MG63 (cell line): ENCODE results near the gene NEU4. TPM values are rescaled to one million over a fixed set of nuclear protein-coding genes. Genes with fewer than 3 reads are reported as not detected.
"Not testable (repeated sequence)": the region's sequence is repeated elsewhere in the genome, so short reads cannot be mapped to it uniquely, and the experiment has no call there.

ENCODE experiments used
- DNase-seq: peaks from one replicate; pipeline ENCODE4 v3.0.0-alpha.2; 2020
- H3K27me3 ChIP-seq: fragments of 250-450 bp; sonication (Bioruptor Pico); 2 replicates; pipeline ENCODE4 v1.5.1; 2020; ENCODE audit warnings: mild to moderate bottlenecking, moderate library complexity
- H3K36me3 ChIP-seq: fragments of 250-450 bp; sonication (Bioruptor Pico); 2 replicates; pipeline ENCODE4 v1.5.1; 2020; ENCODE audit warnings: mild to moderate bottlenecking, moderate library complexity
- H3K4me3 ChIP-seq: fragments of 250-450 bp; sonication (Bioruptor Pico); 2 replicates; pipeline ENCODE4 v1.5.1; 2020; ENCODE audit warnings: mild to moderate bottlenecking, moderate library complexity
- H3K9me3 ChIP-seq: fragments of 250-450 bp; sonication (Bioruptor Pico); 2 replicates; pipeline ENCODE4 v1.5.1; 2020; ENCODE audit warnings: mild to moderate bottlenecking, moderate library complexity
- total RNA-seq: library from RNA; depleted of rRNA; stranded (reverse); fragments of >200 nt; shearing (Covaris generic); gene quantifications from 2 replicates; pipeline ENCODE4 v1.2.3, GENCODE V29; 2014; ENCODE audit warnings: low replicate concordance

The NEU4 gene
- total RNA-seq, 1 experiment from 2014 or later: not detected

DNA sequence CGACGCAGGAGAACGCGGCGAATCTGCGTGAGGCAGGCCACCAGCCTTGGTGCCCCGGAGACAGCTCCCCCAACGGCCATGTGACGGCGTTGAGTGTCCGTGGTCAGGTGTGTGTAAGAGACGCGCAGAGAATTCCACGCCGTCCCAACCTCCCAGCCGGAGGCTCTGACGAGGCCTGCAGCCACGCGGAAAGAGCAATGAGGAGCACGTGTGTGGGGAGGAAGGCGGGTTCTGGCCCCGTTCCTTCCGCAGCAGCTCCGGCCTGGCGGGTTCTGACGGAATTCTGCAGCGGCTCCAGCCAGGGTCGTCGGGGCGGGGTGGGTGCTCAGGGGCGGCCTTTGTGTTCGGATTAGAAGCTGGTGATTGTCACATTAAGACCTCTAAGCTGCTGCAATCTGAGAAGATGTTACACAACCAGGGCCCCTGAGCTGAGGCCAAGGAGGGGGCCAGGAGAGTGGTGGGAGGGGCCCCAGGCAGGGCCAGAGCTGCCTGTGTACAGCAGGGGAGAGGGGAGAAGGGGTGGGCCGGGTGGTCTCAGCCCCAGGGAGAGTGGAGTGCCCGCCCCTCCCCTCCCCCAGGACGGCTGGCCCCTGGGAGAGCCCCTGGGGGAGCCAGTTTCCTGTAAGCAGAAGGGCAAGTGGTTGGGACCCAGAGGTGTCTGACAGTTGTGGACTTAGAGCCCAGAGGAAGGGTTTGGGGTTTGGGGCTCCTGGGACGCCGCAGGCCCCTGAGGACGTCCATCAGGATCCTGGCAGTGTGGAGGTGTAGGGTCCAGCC is 37.5 kb upstream of the NEU4 start:
- Histone ChIP-seq H3K4me3 (no peak overlapping the region), H3K9me3 (no peaks in the 10 kb centered on the region), H3K27me3 (no peaks in the 10 kb centered on the region), H3K36me3 (no peaks in the 10 kb centered on the region)
- no peak for DNase-seq

DNA sequence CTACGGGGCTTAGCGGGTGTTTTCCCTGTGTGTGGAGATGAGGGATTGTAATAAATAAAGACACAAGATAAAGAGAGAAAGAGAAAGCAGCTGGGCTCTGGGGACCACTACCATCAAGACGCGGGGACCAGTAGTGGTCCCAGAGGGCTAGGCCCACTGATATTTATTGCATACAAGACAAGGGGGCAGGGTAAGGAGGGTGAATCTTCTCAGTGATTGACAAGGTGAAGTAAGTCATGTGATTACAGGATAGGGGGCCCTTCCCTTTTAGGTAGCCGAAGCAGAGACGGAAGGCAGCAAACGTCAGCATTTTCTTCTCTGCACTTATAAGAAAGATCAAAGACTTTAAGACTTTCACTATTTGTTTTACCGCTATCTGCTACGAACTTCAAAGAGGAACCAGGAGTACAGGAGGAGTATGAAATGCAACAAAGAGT is 36.9 kb upstream of the NEU4 start:
- no peaks in the 10 kb centered on the region for H3K36me3 ChIP-seq
- H3K27me3 ChIP-seq: no peaks in the 10 kb centered on the region
- no peaks in the 10 kb centered on the region for H3K9me3 ChIP-seq
- H3K4me3 ChIP-seq: no peak overlapping the region
- DNase-seq: no peak

DNA sequence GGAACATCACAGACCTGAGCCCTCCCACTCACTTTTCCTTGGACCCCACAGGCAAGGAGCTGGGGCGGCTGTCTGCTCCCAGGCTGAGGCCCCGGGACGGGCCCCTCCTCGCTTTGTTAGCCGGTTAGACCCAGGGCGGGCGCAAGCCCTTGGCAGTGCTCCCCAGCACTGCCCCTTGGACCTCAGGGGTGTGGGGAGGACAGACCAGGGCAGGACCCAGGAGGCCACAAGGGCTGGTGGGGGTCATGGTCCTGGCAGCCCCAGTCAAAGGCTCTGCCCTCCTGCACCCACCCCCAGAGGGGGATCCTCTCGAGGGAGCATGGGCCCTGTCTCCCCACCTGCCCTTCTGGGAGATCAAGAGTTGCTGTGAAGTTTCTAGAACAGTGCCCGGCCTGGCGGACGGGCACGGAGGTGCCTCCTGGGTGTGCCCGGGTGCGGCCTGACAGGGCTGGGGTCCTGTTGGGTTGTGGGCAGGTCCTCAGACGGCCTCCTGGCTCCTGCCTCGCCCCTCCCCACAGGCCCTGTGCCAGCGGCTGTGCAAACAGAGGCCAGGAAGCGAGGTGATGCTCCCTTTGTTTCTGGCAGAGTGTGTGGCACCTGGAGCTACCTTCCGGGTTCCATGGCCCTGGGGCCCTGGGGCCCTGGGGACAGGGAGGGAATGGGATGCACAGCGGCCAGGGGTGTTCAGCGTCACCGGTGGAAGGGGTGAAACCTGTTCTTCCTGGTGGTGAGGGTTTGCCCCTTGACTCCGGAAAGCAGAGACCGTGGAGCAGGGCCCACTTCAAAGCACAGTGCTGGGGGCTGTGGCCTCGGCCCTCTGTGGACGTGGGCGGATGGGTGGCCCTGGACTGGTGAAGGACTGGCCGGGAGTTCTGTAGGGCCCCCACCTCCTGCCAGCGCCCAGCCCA is 35.2 kb upstream of the NEU4 start:
- Histone ChIP-seq H3K27me3 (no peaks in the 10 kb centered on the region), H3K36me3 (no peaks in the 10 kb centered on the region), H3K4me3 (no peak overlapping the region), H3K9me3 (no peaks in the 10 kb centered on the region)
- DNase-seq: no peak

DNA sequence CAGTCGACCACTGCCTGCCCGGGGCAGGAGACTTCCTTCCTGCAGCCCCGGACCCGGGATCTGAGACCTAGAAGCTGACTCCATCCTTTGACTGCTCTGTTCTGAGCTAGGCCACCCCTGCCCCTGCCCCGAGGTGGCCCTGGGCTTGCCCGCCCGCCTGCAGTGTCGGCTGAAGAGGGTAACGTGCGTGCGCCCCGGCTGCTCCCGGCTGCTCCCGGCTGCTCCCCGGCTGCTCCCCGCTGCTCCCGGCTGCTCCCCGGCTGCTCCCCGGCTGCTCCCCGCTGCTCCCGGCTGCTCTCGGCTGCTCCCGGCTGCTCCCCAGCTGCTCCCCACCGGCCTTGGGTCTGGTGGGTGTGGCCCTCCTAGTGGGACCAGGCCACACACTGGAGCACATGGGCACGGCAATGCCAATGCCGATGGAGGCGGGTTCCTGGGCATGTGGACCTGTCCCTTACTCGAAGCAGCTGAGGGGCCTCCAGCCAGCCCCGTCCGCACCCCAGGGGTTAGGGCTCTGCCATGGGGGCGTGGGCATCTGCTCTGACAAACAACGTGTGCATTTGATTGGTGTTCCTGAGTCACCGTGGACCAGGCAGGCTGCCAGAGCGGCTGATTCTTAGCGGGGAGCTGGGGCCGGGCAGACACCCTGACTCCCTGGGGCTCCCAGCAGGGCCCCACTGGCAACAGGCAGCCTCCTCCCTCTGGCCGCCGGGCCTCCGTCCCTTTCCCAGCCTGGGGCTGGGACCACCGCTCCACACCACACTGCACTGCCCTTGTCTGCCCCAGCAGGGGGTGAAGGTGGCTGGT is 34.4 kb upstream of the NEU4 start:
- Histone ChIP-seq H3K4me3 (no peak overlapping the region), H3K36me3 (no peaks in the 10 kb centered on the region), H3K9me3 (no peaks in the 10 kb centered on the region), H3K27me3 (no peaks in the 10 kb centered on the region)
- DNase-seq: peak; percentile 96

DNA sequence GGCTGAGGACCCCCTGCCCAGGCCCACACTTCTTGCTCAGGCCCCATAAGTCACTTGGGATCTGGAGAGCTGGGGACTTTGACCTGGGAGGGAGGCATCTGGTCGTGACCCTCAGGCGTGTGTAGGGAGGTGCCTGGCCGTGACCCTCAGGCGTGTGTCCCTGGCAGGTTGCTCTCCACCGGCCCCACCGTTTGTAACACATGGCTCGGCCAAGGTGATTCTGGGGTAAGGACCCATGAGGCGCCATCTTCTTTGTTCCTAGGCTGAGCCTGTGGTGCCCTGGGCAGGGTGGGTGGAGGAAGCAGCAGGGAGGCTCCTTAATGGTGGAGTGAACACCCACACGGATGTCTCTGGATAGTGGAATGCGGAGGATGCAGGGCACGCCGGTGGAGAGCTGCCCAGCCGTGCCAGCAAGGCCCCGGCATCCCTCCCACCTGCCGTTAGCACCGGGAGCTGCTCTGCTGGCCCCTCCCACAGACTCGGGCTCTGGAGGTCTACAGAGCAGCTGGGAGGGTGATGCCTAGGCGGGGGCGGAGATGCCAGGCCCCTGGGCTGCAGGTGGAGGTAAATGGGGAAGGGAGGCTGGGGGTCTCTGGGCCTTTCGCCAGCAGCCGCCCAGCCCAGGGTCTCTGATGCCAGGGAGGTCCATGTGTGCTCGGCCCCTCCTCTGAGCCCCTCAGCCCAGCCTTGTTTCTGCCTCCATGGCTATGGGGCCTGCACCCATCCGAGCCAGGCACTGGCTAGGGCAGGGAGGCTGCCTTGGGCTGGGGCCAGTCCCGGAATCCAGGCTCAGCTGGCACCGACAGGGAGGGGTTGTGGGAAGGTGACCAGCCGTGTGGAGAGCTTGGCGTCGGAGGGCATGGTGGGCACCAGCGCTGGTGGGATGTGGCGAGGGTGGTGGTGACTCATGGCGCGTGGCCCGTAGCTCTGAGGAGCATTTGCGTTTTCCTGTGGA is 33.5 kb upstream of the NEU4 start:
- no peaks in the 10 kb centered on the region for H3K27me3 ChIP-seq
- no peak overlapping the region for H3K4me3 ChIP-seq
- no peaks in the 10 kb centered on the region for H3K9me3 ChIP-seq
- H3K36me3 ChIP-seq: no peaks in the 10 kb centered on the region
- peak; percentile 33 for DNase-seq

DNA sequence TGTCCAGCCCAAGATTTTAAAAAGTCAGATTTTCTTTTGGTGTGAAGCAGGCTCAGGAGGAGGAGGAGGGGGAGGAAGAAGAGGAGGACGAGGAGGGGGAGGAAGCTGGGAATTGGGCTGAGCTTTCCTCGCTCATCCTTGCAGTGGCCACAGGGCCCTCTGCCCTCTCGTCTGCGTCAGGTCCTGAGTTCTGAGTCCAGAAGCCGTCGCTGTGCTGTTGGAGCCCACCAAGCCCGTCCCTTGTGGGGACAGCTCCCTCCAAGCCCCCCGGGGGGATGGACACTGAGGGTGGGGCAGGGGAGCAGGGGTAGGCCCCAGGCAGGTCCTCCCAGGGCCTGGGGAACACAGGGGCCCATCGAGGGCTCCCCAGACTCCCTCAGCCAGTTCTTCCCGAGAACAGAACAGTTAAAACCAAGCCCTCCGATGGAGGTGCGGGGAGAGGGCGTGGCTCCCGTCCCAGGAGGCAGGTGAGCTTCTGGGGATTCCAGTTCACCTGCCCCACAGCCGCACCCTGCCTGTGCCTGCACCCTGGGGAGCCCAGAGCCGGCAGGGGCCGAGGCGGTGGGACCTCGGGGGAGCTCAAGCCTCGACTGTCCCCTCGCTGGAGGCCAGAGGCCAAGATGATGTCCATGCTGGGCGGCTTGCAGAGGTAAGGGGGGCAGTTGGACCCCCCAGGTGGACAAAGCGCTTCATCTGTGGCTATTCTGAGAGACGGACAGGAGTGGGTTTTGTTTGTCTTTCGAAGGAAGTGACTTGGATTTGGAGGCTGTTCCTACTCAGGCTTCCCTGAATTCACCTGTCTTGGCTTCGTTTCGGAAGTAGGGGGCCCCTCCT is 32.4 kb upstream of the NEU4 start, which contains the start of gene GAL3ST2:
Gene GAL3ST2, plus strand, starts transcription at position 487 of the 834 bp plus-strand sequence. Its CDS starts 134 bp downstream, at position 621.
- no peak for DNase-seq
- H3K9me3 ChIP-seq: no peaks in the 10 kb centered on the region
- H3K27me3 ChIP-seq: no peaks in the 10 kb centered on the region
- H3K4me3 ChIP-seq: no peak within 1 kb of the TSS
- H3K36me3 ChIP-seq: no peaks in the 10 kb centered on the region

DNA sequence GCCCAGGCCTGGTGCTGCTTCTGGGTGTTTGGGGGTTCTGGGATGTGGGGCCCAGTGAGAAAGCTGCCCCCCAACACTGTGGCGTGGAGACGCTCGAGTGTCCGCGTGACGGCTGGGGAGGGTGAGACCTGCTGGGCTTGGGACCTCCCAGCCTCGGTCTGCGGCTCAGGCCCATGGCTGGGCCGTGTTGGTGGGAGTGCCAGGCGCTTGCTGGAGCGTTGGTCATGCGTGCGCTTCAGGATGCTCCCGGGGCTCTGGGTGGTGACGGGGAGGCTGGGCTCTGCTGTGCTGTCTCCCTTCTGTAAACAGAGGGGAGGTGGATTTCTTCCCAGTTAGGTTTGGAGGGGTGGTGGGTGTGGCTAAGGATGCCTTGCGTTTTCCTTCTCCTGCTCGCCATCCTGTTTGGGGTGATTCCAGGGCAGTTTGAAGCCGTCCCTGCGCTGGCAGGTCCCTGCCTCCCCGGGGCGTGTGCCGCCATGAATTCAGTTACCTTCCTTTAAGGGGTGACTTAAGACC is 31.8 kb upstream of the NEU4 start:
- H3K9me3 ChIP-seq: no peaks in the 10 kb centered on the region
- DNase-seq: no peak
- H3K4me3 ChIP-seq: no peak overlapping the region
- H3K36me3 ChIP-seq: no peaks in the 10 kb centered on the region
- H3K27me3 ChIP-seq: no peaks in the 10 kb centered on the region

DNA sequence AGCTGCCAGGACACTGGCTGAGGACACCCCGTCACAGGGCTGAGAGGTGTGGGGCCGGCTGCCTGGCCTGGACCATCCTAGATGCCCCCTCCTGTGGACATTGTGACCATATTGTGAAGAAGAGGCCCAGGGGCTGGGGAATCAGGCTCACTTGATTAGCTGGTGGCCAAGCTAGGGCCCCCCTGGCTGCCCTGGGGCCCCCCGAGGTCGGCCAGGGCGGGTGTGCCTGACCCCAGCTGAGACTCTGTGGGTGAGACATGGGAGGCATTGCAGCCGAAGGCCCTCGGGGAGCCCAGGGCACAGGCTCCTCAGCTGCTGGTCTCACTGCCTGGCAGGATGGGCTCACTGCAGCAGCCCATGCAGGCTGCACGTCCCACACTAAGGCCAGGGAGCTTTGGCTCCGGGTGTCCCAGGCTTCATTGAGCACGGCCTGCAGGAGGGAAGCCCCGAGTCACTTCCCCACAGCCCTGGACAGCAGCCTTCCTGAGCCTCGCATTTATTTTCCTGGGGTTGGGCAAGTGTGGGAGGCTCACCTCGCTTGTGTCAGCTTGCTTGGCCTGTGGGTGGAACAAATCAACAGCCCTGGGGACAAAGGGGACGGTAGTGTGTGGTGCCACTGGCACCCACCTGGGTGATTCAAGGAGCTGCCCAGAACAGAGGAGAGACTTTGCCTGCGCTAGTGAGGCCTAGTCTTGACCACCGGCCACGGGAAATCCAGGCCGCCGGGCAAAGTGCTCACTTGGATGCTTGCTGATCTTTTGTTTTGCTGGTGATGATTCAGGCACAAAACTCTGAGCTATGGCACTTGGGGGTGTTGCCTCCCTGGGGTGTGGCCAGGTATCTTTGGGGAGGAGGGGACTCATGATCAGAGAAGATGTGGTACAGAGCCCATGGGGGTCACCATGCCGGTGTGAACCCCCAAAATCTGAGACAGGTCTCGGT is 31.0 kb upstream of the NEU4 start:
- no peaks in the 10 kb centered on the region for H3K36me3 ChIP-seq
- peaks cover 2% of the 10 kb centered on the region; the same call in 1 of the 2 replicates for H3K9me3 ChIP-seq
- DNase-seq: no peak
- H3K4me3 ChIP-seq: no peak overlapping the region
- no peaks in the 10 kb centered on the region for H3K27me3 ChIP-seq

DNA sequence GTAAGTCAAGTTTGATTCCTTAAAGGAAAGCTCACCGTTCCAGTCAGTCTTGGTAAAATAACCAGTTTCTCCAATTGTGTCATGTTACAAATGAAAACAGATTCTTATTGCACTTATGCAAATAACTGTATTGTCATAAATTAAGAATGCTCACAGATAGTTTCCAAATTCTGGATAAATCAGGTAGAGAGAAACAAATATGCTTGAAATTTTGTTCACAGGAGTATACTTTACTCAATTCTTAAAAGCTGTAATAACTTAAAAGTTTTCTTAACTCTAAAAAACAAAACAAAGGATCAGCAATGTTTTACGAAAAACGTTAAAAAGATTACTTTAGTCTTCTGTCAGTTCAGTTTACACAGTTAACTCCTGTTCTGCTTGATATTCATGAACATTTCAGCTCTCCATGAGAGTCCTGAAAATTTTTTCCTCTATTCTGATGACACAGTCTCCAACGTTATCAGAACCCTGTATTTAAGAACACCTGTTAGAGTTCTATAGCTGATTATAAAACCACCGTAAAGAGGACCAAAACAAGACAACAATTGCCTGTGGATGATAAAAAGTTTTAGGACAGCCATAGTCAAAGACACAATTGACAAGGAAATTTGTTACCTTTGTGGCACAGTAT is 27.9 kb upstream of the NEU4 start:
- H3K9me3 ChIP-seq: peaks cover 2% of the 10 kb centered on the region; the same call in 1 of the 2 replicates
- H3K36me3 ChIP-seq: no peaks in the 10 kb centered on the region
- H3K27me3 ChIP-seq: no peaks in the 10 kb centered on the region
- no peak overlapping the region for H3K4me3 ChIP-seq
- no peak for DNase-seq

DNA sequence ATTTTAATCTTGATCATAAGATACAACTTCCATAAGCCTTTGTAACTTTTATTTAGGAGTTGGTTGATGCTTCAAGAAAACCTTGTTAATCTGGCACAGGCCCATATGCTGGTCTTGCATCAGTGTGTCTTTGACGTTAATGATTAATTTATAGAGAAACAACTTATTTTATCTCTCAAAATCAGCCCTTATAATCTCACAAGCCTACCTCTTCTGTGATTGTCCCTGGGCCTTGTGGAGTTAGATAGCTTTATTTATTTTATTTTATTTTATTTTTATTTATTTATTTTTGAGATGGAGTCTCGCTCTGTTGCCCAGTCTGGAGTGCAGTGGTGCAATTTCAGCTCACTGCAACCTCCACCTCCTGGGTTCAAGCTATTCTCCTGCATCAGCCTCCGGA is 26.9 kb upstream of the NEU4 start:
- H3K36me3 ChIP-seq, DNase-seq, H3K27me3 ChIP-seq, H3K4me3 ChIP-seq, H3K9me3 ChIP-seq: not testable (repeated sequence)

DNA sequence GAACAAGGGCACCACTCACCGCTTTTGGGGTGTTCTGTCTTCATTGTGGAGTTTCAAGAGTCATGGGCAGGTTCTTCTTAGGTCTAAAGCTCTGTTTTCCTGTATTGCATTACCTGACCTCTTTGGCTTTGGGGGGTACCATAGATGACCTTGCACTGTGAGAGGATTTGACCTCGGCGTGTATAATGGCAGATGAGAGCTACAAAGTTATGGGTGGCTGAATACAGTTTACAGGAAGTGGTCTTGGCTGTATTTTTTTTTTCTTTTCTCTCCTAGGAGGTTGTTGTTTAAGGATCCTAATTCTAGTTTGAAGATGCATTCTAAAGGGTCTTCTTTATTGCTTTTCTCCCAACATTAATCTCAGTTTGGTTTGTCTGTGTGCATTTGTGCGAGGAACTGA is 20.9 kb upstream of the NEU4 start:
- no peak for DNase-seq
- H3K36me3 ChIP-seq: no peaks in the 10 kb centered on the region
- H3K27me3 ChIP-seq: no peaks in the 10 kb centered on the region
- peaks cover 5% of the 10 kb centered on the region; the same call in 1 of the 2 replicates for H3K9me3 ChIP-seq
- H3K4me3 ChIP-seq: no peak overlapping the region

DNA sequence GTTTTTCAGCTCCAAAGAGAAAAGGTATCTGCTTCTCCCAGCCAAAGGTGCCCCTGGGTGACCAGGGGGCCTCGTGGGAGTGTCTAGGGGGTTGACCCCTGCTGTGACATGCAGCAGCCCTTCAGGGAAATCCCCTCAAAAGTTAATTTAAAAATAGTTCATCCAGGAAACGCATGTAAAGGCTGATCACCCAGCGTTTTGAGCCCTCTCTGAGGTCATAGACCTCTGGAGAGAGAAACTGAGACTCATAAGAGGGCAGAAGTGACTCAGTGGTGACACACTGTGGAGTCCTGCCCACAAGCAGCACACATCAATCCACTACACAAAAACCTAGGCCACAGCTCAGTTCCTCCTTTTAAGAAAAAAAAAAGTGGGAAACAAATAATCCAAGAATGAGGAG is 20.4 kb upstream of the NEU4 start:
- peaks cover 5% of the 10 kb centered on the region; the same call in 1 of the 2 replicates for H3K9me3 ChIP-seq

DNA sequence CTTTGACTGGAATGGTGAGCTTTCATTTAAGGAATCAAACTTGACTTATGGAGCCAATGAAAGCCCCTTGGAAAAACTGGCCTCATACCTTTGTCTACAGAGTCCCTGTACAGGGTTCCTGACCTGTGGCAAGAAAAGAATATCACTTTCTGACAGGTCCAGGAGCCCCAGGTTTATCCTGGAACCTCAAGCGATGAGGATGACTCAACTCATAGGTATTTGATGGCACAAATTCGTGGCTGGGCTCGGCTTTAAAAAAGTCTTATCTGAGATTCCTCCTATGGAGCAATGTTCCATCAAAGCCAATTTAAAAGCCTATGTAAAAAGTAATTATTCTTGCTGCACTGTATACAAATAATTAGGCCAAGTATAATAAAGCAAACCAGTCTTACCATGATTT is 17.6 kb upstream of the NEU4 start:
- not testable (repeated sequence) for H3K4me3 ChIP-seq, H3K9me3 ChIP-seq, H3K36me3 ChIP-seq, H3K27me3 ChIP-seq, DNase-seq

More for the DNA sequence above, 20.4 kb upstream of the NEU4 start:
- H3K27me3 ChIP-seq: no peaks in the 10 kb centered on the region
- no peaks in the 10 kb centered on the region for H3K36me3 ChIP-seq
- H3K4me3 ChIP-seq: no peak overlapping the region
- DNase-seq: no peak
